Breast epithelium (tissue), 4 donors: ENCODE data around the gene CCL7. TPM values are rescaled to one million over a fixed set of nuclear protein-coding genes. Genes with fewer than 3 reads are reported as not detected.

Experiments used
- DNase-seq, 2 donors: peaks; one replicate each; pipeline ENCODE4 v3.0.0-alpha.2; 2019; ENCODE audit warnings: low spot score in 2 of 2
- H3K27ac ChIP-seq, 2 donors: fragments of 200-600 bp; sonication (generic) in 1 of 2; one replicate each; pipeline ENCODE4 v1.5.1; 2016 to 2019; ENCODE audit warnings: mild to moderate bottlenecking in 1 of 2
- H3K27me3 ChIP-seq, 2 donors: fragments of 200-600 bp; sonication (generic) in 1 of 2; one replicate each; pipeline versions ENCODE4 v1.5.1 to v1.6.0; 2017 to 2019; ENCODE audit warnings: control low read depth in 1 of 2, mild to moderate bottlenecking in 1 of 2
- H3K36me3 ChIP-seq: fragments of 200-600 bp; one replicate; pipeline ENCODE4 v1.5.1; 2019
- H3K4me1 ChIP-seq, 2 donors: fragments of 200-600 bp; sonication (generic); one replicate each; pipeline ENCODE4 v1.5.1; 2016 to 2019; ENCODE audit warnings: control low read depth in 1 of 2
- H3K4me3 ChIP-seq, 3 donors: fragments of 200-600 bp; sonication (generic); 1 replicate in 2 of 3; 2 replicates in 1 of 3; pipeline ENCODE4 v1.5.1; 2016 to 2019; ENCODE audit warnings: mild to moderate bottlenecking in 3 of 3, moderate library complexity in 2 of 3
- H3K9me3 ChIP-seq, 2 donors: fragments of 200-600 bp; sonication (generic) in 1 of 2; one replicate each; pipeline ENCODE4 v1.5.1; 2016 to 2019; ENCODE audit warnings: control low read depth in 1 of 2
- CTCF ChIP-seq, 3 donors: fragments of 450-650 bp; IDR thresholded peaks; one replicate each; pipeline ENCODE4 v1.5.1; 2016 to 2017; ENCODE audit warnings: antibody characterized with exemption in 3 of 3, mild to moderate bottlenecking in 3 of 3, moderate library complexity in 3 of 3
- POLR2A ChIP-seq: fragments of 450-650 bp; IDR thresholded peaks from one replicate; pipeline ENCODE4 v1.6.1; 2016; ENCODE audit warnings: antibody characterized with exemption, mild to moderate bottlenecking, moderate library complexity
- POLR2AphosphoS5 ChIP-seq, 3 donors: sonication (generic); formaldehyde crosslinking; IDR thresholded peaks; one replicate each; pipeline ENCODE4 v1.6.1; 2017; ENCODE audit warnings: antibody characterized with exemption in 3 of 3
- intact Hi-C: fragments of 100-400 bp; cut with DNase I; formaldehyde crosslinking; loops from one replicate; pipeline ENCODE4 v1.15.1; 2023; ENCODE audit warnings: low total_unique reads
- total RNA-seq, 3 donors: library from RNA; depleted of rRNA; stranded (reverse); fragments of >200 nt; gene quantifications; one replicate each; pipeline ENCODE4 v1.1.0, GENCODE V29; 2016

The CCL7 gene
- total RNA-seq, 3 donors from 2014 or later, result not detected

DNA sequence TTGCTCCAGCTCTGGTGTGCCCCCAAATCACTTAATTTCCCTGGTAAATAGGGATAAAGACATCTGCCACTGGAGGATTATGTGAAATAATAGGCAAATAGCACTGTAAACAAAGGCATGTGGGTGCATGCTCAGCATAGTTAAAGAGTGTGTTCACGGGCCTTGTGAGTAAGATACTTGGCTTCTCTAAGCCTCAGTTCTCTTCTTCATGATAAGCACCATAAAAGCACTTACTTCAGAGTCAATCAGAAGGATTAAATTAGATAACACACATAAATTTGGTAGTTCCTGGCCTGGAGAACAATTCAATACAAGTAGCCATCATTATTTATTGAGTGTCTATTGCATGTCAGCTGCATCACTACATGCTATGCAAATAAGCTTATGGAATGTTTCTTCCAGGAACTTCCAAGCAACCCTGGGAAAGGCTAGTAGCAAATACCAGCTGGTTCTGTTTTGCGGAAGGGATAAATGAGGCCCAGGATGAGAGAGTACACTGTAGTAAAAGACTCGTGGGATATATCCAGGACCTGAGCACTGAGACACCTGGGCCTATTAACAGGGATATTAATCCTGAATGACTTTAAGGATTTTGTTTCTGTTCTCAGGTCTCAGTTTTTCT is 30.0 kb downstream of the CCL7 start:
- peaks cover 0 to 6% of the 10 kb centered on the region in 2 donors for H3K4me1 ChIP-seq
- no peaks in the 10 kb centered on the region for H3K36me3 ChIP-seq
- H3K4me3 ChIP-seq, result no peak overlapping the region
- no peaks in the 10 kb centered on the region for H3K9me3 ChIP-seq
- intact Hi-C loops, result no loop called here
- no peaks in the 10 kb centered on the region for H3K27me3 ChIP-seq
- no peak overlapping the region for H3K27ac ChIP-seq
- no peak for TF ChIP-seq POLR2A
- TF ChIP-seq CTCF (IDR thresholded peaks at IDR 0.05), result no peak
- TF ChIP-seq POLR2AphosphoS5 (IDR thresholded peaks at IDR 0.05), result no peak
- DNase-seq, result no peak

- H3K4me3 ChIP-seq, result no peak overlapping the region
- TF ChIP-seq CTCF (IDR thresholded peaks at IDR 0.05) (no peak), POLR2AphosphoS5 (IDR thresholded peaks at IDR 0.05) (no peak), POLR2A (no peak)
- no peaks in the 10 kb centered on the region for H3K36me3 ChIP-seq
- H3K27me3 ChIP-seq, result no peaks in the 10 kb centered on the region
- intact Hi-C loops, result no loop called here
- H3K27ac ChIP-seq, result peak overlapping the region in 1 of 2 donors; percentile 66
- peaks cover 0 to 6% of the 10 kb centered on the region in 2 donors for H3K4me1 ChIP-seq
- no peaks in the 10 kb centered on the region for H3K9me3 ChIP-seq
- DNase-seq, result no peak
These were observed 30.8 kb downstream of the CCL7 start for GRCh38 chr17:34300652-34301370.

DNA sequence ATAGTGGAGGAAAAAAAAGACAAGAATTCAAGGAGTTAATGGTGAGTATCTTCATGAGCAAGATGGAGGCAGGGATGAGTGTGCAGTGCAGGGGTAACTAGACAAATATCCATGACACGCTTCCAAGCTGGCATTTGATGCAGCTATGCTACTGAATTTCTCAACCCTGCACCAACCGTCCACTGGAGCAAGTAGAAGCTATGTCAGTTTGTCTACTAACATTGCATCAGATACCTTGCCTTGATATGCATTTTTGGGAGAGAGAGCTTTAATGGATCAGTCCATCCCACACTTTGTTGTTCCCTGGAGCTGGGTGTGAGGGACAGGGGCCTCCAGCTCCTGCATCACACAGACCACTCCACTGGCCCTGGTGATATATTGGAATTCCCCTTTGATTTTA is 32.0 kb downstream of the CCL7 start:
- Histone ChIP-seq H3K27ac (no peak overlapping the region), H3K27me3 (no peaks in the 10 kb centered on the region), H3K4me3 (no peak overlapping the region), H3K9me3 (no peaks in the 10 kb centered on the region), H3K4me1 (peaks cover 0 to 6% of the 10 kb centered on the region in 2 donors), H3K36me3 (no peaks in the 10 kb centered on the region)
- DNase-seq, result no peak
- intact Hi-C loops, result no loop called here
- TF ChIP-seq POLR2AphosphoS5 (IDR thresholded peaks at IDR 0.05), result no peak
- TF ChIP-seq CTCF (IDR thresholded peaks at IDR 0.05), result no peak
- no peak for TF ChIP-seq POLR2A

DNA sequence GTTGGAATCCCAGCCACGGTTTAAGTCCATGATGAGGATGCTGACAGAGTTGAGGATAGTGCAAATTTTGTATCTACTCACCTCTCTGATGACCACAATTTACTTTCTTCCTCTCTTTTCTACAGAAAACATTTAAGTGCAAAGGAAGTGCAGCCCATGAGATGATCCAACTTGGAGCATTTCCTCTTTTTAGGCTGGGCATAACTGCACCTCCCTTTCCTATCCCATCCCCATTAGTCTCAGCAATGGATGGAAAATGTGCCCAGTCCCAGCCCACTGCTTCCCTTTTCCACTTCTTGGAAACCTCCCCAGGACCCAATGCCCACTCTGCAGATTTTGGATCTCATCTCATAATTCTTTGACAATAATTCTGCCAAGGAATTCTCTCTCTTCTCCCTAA is 32.6 kb downstream of the CCL7 start:
- Histone ChIP-seq H3K4me3 (no peak overlapping the region), H3K4me1 (peaks cover 0 to 6% of the 10 kb centered on the region in 2 donors), H3K27ac (no peak overlapping the region), H3K9me3 (no peaks in the 10 kb centered on the region), H3K27me3 (no peaks in the 10 kb centered on the region), H3K36me3 (no peaks in the 10 kb centered on the region)
- intact Hi-C loops, result no loop called here
- no peak for DNase-seq
- no peak for TF ChIP-seq POLR2AphosphoS5 (IDR thresholded peaks at IDR 0.05)
- no peak for TF ChIP-seq POLR2A
- TF ChIP-seq CTCF (IDR thresholded peaks at IDR 0.05), result no peak

- Histone ChIP-seq H3K9me3 (no peaks in the 10 kb centered on the region), H3K36me3 (no peaks in the 10 kb centered on the region), H3K4me1 (peaks cover 0 to 6% of the 10 kb centered on the region in 2 donors), H3K4me3 (no peak overlapping the region), H3K27ac (no peak overlapping the region), H3K27me3 (no peaks in the 10 kb centered on the region)
- no peak for TF ChIP-seq CTCF (IDR thresholded peaks at IDR 0.05)
- no peak for TF ChIP-seq POLR2AphosphoS5 (IDR thresholded peaks at IDR 0.05)
- no peak for TF ChIP-seq POLR2A
- DNase-seq, result no peak
- intact Hi-C loops, result no loop called here
These were observed 33.6 kb downstream of the CCL7 start for GRCh38 chr17:34303606-34304005.
